Femur (tissue), 1 donor: ENCODE measurements around the gene CSH1.
"Not testable (repeated sequence)": the region's sequence is repeated elsewhere in the genome, so short reads cannot be mapped to it uniquely, and the experiment has no call there.

Experiments
- DNase-seq: peaks from one replicate; pipeline ENCODE4 v3.0.0-alpha.2; 2017

The CSH1 gene

GRCh38 chr17:63898899-63899798 is 2.8 kb upstream of the CSH1 start:
- DNase-seq: not testable (repeated sequence)

GRCh38 chr17:63894821-63895220 is 1.6 kb downstream of the CSH1 start:
- not testable (repeated sequence) for DNase-seq

DNA sequence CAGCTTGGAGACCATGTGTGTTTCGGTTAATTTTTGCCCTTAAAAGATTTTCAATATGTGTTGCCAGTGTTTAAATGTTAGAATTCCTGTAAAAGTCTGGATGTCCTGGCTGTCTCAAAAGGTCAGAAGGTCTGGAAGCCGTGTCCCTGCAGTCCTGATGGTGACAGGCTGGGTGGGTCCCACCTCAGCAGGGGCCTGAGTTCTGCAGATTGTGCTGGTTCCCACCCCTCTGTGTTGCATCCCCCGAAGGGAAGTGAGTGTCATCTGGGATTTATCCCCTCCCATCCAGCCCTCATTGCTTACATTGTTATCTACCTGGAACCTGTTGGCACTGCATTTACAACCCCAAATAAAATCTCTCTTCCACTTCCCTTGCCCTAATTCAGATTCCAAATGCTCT is 2.4 kb downstream of the CSH1 start:
- DNase-seq: not testable (repeated sequence)

DNA sequence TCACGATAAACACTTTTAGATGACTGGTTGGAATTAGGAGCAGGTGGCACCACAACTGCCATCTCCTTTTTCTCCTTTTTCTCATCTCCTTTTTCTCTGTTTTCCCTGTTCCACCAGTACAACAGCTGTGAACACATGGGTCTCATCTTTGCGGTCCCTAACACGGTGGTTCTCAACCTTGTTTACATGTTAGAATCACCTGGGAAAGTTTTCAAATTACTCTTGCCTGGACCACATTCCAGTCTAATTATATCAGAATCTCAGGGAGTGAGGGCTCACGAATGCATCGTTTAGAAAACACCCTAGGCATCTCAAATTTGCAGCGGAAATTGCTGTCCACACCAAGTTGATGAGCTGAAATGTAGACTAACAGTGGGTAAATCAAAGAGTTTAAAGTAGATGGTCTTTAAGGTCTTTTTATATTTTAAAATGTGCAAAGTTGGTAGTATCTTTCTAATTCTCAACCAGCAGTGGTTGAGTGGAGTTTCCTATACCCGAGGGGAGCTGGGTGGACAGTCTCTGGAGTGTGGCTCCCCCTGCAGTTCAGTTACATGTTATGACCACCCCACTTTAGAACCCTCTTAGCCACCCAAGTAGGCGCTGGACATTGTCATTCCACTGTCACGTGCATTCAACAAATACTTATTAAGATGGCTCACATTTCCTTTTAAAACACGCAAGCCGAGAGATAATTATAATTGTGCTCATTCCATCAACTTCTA is 3.9 kb downstream of the CSH1 start:
- DNase-seq: not testable (repeated sequence)

DNA sequence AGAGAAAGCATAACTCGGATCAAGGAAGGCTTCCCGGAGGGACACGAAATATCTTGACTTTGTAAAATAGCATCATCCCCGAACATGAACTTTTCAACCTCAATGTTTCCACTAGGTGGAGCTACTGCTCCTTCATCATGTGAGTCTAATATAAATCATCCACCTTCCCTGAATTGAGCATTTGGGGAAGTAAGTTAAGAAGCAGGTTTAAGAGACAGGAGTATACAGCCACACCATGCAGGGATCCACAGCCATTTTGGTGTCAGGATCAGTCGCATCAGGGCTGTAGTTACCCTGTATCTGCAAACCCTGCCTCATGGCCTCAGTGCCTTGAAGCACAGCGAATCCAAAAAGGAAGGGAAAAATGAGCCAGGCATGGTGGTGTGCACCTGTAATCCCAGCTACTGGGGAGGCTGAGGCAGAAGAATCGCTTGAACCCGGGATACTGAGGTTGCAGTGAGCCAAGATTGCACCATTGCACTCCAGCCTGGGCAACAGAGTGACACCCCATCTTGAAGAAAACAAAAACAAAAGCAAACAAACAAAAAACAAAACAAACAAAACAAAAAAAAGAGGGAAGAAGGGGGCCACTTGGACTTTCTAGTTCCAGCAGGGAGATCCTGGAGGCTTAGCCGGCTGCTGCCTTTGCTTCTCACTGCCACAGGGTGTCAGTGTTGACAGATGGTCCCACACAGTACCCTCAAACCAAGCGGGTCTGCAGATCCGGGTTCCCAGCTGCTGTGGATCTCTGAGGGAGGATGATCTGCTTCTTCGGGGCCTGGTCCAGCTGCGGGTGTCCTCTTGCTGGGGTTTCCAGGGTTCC is 7.1 kb downstream of the CSH1 start:
- not testable (repeated sequence) for DNase-seq

GRCh38 chr17:63885119-63885518 is 11.3 kb downstream of the CSH1 start:
- not testable (repeated sequence) for DNase-seq

DNA sequence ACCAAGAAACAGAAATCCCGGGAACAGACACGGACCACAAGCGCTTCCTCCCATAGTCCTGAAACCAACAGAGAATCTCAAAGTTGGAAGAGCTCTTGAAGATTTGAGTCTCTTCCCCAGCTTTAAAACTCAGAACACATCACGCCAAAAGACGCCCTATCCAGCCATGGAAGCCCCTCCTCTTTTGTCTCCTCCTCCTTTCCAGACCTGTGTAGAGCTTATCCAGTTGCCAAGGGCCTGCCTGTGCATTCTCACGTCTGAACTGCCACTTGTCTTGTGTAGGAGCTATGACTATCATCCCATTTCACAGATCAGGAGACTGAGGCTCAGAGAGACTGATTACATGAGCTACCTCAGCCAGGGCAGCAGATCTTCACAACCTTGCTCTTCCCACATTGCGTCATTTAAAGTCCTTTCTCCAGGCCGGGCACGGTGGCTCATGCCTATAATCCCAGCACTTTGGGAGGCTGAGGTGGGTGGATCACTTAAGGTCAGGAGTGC is 13.7 kb downstream of the CSH1 start:
- not testable (repeated sequence) for DNase-seq

DNA sequence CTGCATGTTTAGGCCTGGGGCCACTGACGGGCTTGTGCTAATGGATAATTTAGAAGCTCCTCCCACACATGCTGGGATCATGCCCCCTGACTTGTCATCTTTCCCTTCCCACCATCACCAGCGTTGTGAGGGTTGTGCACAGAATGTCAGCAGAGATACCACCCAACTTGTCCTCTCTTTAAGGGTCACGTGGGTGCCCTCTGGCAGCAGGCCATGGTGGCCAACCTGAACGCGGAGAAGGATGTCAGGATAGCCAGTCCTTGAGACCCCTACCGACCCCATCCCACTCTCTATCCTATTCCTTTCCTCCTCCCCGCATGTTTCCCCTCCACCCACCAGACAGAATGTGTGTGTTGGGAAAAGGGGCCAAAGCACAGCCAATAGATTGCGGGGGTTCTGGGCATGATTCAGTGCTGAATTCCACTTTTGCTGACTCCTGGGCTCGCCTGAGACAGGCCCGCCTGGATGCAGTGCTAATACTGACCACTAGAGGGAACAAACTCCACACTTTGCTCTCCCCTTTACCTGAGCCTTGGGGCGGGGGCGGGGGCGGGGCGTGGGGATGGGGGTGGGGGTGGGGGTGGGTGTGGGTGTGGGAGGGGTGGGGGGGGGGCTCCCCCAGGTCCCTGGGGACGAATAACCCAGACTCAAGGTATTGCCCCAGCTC is 14.3 kb downstream of the CSH1 start, which contains the start of gene GH2:
TSS of gene GH2 (minus strand) at position 10 of the 667 bp plus-strand sequence. CDS start 143 bp downstream, outside the sequence.
- DNase-seq: peak; percentile 29

GRCh38 chr17:63881337-63881736 is 15.0 kb downstream of the CSH1 start:
- DNase-seq: not testable (repeated sequence)

DNA sequence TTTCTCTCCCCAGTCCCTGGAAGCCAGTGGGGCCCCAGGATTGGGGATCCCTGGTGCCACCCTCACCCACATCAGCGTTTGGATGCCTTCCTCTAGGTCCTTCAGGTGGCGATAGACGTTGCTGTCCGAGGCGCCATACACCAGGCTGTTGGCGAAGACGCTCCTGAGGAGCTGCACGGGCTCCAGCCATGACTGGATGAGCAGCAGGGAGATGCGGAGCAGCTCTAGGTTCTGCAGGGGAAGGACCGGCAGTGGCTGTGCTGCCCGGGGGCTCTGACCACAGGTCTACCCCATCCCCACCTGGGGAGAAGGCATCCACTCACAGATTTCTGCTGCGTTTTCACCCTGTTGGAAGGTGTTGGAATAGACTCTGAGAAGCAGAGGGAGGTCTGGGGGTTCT is 15.7 kb downstream of the CSH1 start:
- no peak for DNase-seq

GRCh38 chr17:63878413-63878812 is 18.0 kb downstream of the CSH1 start:
- not testable (repeated sequence) for DNase-seq

DNA sequence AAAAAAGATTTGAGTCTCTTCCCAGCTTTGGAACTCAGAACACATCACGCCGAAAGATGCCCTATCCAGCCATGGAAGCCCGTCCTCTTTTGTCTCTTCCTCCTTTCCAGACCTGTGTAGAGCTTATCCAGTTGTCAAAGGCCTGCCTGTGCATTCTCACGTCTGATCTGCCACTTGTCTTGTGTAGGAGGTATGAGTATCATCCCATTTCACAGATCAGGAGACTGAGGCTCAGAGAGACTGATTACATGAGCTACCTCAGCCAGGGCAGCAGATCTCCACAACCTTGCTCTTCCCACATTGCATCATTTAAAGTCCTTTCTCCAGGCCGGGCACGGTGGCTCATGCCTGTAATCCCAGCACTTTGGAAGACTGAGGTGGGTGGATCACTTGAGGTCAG is 21.7 kb downstream of the CSH1 start:
- DNase-seq: not testable (repeated sequence)

DNA sequence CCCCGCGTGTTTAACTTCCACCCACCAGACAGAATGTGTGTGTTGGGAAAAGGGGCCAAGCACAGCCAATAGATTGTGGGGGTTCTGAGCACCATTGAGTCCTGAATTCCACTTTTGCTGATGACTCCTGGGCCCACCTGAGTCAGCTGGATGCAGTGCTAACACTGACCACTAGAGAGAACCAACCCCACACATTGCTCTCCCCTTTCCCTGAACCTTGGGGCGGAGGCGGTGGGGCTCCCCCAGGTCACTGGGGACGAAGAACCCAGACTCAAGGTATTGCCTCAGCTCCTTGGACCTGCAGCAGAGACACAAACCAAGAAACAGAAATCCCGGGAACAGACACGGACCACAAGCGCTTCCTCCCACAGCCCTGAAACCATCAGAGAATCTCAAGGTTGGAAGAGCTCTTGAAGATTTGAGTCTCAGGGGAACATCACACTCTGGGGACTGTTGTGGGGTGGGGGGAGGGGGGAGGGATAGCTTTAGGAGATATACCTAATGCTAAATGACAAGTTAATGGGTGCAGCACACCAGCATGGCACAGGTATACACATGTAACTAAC is 22.2 kb downstream of the CSH1 start:
- DNase-seq: not testable (repeated sequence)

- not testable (repeated sequence) for DNase-seq
These were observed 22.8 kb downstream of the CSH1 start, which contains the start of gene CSH2 for GRCh38 chr17:63873577-63873976. Gene CSH2 (minus strand): TSS chr17:63873677. CDS start chr17:63873614, 63 bp downstream.

- DNase-seq: not testable (repeated sequence)
These were observed 24.6 kb downstream of the CSH1 start for GRCh38 chr17:63871646-63872365.

- DNase-seq: not testable (repeated sequence)
These were observed 26.1 kb downstream of the CSH1 start for GRCh38 chr17:63870292-63870665.

GRCh38 chr17:63869491-63870291 is 26.7 kb downstream of the CSH1 start:
- DNase-seq: not testable (repeated sequence)

- not testable (repeated sequence) for DNase-seq
These were observed 29.7 kb downstream of the CSH1 start for GRCh38 chr17:63866625-63867024.

- no peak for DNase-seq
These were observed 37.1 kb downstream of the CSH1 start for GRCh38 chr17:63859257-63859656.

- DNase-seq: not testable (repeated sequence)
These were observed 39.9 kb downstream of the CSH1 start for GRCh38 chr17:63856425-63856824.
